ENCODE data around the gene WASF2.

DNA sequence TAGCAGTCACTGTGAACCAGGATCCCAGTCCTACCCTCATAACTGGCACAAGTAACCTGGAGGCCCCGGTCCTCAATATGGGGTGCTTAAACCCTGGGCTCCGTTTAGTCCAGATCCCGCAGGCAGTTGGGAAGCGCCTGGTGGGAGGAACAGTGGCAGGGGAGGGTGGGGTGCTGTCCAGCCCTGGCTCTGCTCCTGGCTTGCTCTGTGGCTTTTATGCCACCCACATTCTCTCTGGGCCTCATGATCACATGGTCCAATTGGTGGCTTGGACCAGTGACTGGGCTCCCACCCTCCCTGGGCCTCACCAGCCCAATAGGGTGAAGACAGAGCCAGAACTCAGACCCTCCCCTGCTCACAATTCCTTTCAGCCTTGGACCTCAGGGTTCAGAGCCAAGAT lies 109.7 kb downstream of the WASF2 start:
- TF ChIP-seq POLR2A (IDR thresholded peaks at IDR 0.05), result no peak
- TF ChIP-seq, protein P1, sequence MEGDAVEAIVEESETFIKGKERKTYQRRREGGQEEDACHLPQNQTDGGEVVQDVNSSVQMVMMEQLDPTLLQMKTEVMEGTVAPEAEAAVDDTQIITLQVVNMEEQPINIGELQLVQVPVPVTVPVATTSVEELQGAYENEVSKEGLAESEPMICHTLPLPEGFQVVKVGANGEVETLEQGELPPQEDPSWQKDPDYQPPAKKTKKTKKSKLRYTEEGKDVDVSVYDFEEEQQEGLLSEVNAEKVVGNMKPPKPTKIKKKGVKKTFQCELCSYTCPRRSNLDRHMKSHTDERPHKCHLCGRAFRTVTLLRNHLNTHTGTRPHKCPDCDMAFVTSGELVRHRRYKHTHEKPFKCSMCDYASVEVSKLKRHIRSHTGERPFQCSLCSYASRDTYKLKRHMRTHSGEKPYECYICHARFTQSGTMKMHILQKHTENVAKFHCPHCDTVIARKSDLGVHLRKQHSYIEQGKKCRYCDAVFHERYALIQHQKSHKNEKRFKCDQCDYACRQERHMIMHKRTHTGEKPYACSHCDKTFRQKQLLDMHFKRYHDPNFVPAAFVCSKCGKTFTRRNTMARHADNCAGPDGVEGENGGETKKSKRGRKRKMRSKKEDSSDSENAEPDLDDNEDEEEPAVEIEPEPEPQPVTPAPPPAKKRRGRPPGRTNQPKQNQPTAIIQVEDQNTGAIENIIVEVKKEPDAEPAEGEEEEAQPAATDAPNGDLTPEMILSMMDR (IDR thresholded peaks at IDR 0.05), result no peak
